DND-41 (cell line): Measurements from ENCODE around the gene PLEKHA7.

Experiments used
- ATAC-seq: fragments of 200-7000 bp; cut with Tn5 transposase; 3 replicates; pipeline ENCODE4 v1.9.1; 2021; ENCODE audit warnings: low read depth; ENCODE audit not compliant: insufficient read depth
- DNase-seq: peaks from one replicate; pipeline ENCODE4 v3.0.0-alpha.2; 2020
- H2AFZ ChIP-seq: 2 replicates; pipeline ENCODE4 v1.6.0; 2012; ENCODE audit warnings: low read depth, low read length
- H3K27ac ChIP-seq: 2 replicates; pipeline ENCODE4 v1.5.1; 2012; ENCODE audit warnings: low read length, inconsistent platforms
- H3K27me3 ChIP-seq: fragments of 200-600 bp; sonication (generic); 2 replicates; pipeline ENCODE4 v1.6.0; 2012; ENCODE audit warnings: low read length, mild to moderate bottlenecking, inconsistent platforms; ENCODE audit not compliant: insufficient read depth, poor library complexity
- H3K36me3 ChIP-seq: 2 replicates; pipeline ENCODE4 v1.5.1; 2012; ENCODE audit warnings: low read length, inconsistent platforms; ENCODE audit not compliant: insufficient read depth
- H3K4me1 ChIP-seq: 2 replicates; pipeline ENCODE4 v1.5.1; 2012; ENCODE audit warnings: mild to moderate bottlenecking, low read length; ENCODE audit not compliant: insufficient read depth
- H3K4me2 ChIP-seq: 2 replicates; pipeline ENCODE4 v1.6.0; 2012; ENCODE audit warnings: mild to moderate bottlenecking, moderate library complexity, low read length, inconsistent platforms; ENCODE audit not compliant: insufficient read depth
- H3K4me3 ChIP-seq, 2 experiments: fragments of 200-600 bp in 1 of 2; shearing (Covaris generic) in 1 of 2; 2 replicates each; pipeline ENCODE4 v1.5.1; 2012 to 2016; ENCODE audit warnings: inconsistent platforms in 2 of 2, low read length in 2 of 2, mild to moderate bottlenecking in 2 of 2, low read depth in 1 of 2, moderate library complexity in 1 of 2
- H3K79me2 ChIP-seq: 2 replicates; pipeline ENCODE4 v1.6.0; 2012; ENCODE audit warnings: low read length, inconsistent platforms; ENCODE audit not compliant: insufficient read depth
- H3K9ac ChIP-seq: 2 replicates; pipeline ENCODE4 v1.6.0; 2012; ENCODE audit warnings: low read depth, mild to moderate bottlenecking, inconsistent platforms, low read length, moderate library complexity
- H3K9me3 ChIP-seq: 2 replicates; pipeline ENCODE4 v1.5.1; 2012; ENCODE audit warnings: low read length, moderate library complexity, mild to moderate bottlenecking, inconsistent platforms; ENCODE audit not compliant: insufficient read depth, severe bottlenecking
- H4K20me1 ChIP-seq: 2 replicates; pipeline ENCODE4 v1.6.0; 2012; ENCODE audit warnings: low read length; ENCODE audit not compliant: insufficient read depth
- EZH2 ChIP-seq: IDR thresholded peaks from 3 replicates; pipeline ENCODE4 v1.6.1; 2012; ENCODE audit warnings: borderline replicate concordance, low read depth, mild to moderate bottlenecking, moderate library complexity, low read length, inconsistent platforms; ENCODE audit not compliant: severe bottlenecking
- TF ChIP-seq, protein P1 (sequence below): IDR thresholded peaks from 2 replicates; pipeline ENCODE4 v1.5.1; 2012; ENCODE audit warnings: borderline replicate concordance, low read length, moderate library complexity, mild to moderate bottlenecking; ENCODE audit not compliant: poor library complexity, severe bottlenecking; ENCODE audit errors: extremely low read depth

The PLEKHA7 gene

DNA sequence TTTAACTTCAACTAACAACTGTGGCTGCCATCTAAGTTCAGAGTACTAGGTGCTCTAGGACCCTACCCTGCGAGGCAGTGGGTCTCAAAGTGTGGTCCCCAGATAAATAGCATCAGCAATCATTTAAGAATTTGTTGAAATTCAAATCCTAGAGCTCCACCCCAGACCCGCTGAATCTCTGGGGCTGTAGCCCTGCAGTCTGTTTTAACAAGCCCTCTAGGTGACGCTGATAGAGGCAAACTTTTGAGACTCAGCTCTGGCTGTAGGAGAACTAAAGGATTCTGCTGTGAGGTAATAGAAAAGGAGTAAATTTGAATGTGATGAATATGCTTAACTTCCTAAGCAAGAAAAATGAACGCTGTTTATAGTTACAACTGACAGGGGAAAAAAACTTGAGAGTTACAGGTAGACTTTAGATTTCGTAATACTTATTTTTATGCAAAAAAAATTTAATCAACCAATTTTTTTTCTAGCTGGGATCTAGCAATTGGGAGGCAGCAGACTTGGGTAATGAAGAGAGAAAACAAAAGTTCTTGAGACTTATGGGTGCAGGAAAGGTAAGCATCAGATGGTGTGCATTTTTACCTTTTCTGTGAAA is 270.0 kb downstream of the PLEKHA7 start:
- H2AFZ ChIP-seq = no peak overlapping the region
- H3K27me3 ChIP-seq = no peaks in the 10 kb centered on the region
- H3K36me3 ChIP-seq = peaks cover 86% of the 10 kb centered on the region
- peaks cover 60% of the 10 kb centered on the region for H4K20me1 ChIP-seq
- no peak overlapping the region for H3K27ac ChIP-seq
- H3K4me1 ChIP-seq = peaks cover 38% of the 10 kb centered on the region
- H3K4me3 ChIP-seq = no peak overlapping the region
- DNase-seq (no peak), ATAC-seq (no peak; the same call in 2 of the 3 replicates)
- peaks cover 91% of the 10 kb centered on the region for H3K79me2 ChIP-seq
- H3K4me2 ChIP-seq = peak overlapping the region; percentile 21; the same call in 1 of the 2 replicates
- H3K9ac ChIP-seq = no peak overlapping the region
- TF ChIP-seq, protein P1, sequence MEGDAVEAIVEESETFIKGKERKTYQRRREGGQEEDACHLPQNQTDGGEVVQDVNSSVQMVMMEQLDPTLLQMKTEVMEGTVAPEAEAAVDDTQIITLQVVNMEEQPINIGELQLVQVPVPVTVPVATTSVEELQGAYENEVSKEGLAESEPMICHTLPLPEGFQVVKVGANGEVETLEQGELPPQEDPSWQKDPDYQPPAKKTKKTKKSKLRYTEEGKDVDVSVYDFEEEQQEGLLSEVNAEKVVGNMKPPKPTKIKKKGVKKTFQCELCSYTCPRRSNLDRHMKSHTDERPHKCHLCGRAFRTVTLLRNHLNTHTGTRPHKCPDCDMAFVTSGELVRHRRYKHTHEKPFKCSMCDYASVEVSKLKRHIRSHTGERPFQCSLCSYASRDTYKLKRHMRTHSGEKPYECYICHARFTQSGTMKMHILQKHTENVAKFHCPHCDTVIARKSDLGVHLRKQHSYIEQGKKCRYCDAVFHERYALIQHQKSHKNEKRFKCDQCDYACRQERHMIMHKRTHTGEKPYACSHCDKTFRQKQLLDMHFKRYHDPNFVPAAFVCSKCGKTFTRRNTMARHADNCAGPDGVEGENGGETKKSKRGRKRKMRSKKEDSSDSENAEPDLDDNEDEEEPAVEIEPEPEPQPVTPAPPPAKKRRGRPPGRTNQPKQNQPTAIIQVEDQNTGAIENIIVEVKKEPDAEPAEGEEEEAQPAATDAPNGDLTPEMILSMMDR = no peak
- no peak for TF ChIP-seq EZH2
- H3K9me3 ChIP-seq = no peaks in the 10 kb centered on the region

DNA sequence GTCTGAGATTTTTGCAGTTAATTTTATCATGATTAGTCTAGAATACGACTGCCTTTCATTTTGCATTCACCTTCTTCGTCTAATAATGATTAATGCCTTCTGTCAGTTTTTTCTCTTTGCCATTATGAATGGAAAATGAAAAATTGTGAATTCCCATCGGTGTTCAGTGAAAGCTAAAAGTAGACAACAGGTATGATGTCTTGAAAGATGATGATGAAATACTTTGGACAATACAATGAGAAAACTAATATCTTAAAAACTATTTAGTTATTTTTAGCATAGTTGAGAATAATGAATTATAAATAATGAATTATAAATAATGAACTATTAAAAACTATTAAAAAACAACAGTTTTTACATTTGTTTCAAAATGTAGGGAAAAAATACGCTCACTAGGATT is 270.7 kb downstream of the PLEKHA7 start:
- Histone ChIP-seq H3K27me3 (no peaks in the 10 kb centered on the region), H2AFZ (no peak overlapping the region), H3K4me2 (peak overlapping the region; percentile 39; the same call in 1 of the 2 replicates), H3K9me3 (no peaks in the 10 kb centered on the region), H4K20me1 (peaks cover 62% of the 10 kb centered on the region), H3K79me2 (peaks cover 98% of the 10 kb centered on the region), H3K4me3 (no peak overlapping the region), H3K4me1 (peaks cover 38% of the 10 kb centered on the region), H3K27ac (no peak overlapping the region), H3K36me3 (peaks cover 85% of the 10 kb centered on the region), H3K9ac (no peak overlapping the region)
- no peak for ATAC-seq
- TF ChIP-seq, protein P1 = no peak
- no peak for TF ChIP-seq EZH2
- DNase-seq = no peak

DNA sequence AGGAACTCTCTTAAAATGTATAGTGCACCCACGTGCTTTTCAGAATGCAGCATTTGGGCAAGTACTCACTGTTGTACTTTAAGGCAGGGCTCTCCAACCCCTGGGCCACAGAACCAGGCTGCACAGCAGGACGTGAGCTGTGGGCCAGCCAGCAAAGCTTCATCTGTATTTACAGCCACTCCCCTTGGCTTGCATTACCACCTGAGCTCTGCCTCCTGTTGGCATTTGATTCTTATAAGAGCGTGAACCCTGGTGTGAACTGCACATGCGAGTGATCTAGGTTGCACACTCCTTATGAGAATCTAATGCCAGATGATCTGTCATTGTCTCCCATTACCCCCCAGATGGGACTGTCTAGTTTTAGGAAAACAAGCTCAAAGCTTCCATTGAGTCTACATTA is 272.7 kb downstream of the PLEKHA7 start:
- H3K36me3 ChIP-seq = peaks cover 65% of the 10 kb centered on the region
- ATAC-seq = no peak
- TF ChIP-seq, protein P1 = no peak
- no peak for TF ChIP-seq EZH2
- H3K27me3 ChIP-seq = no peaks in the 10 kb centered on the region
- H3K4me2 ChIP-seq = peak overlapping the region; percentile 94
- no peak overlapping the region for H3K27ac ChIP-seq
- no peak overlapping the region for H3K9ac ChIP-seq
- DNase-seq = no peak
- H4K20me1 ChIP-seq = peaks cover 56% of the 10 kb centered on the region
- peak overlapping the region in 1 of 2 experiments; percentile 32; a peak in 2 of 4 replicates for H3K4me3 ChIP-seq
- H3K9me3 ChIP-seq = no peaks in the 10 kb centered on the region
- H3K79me2 ChIP-seq = peaks cover 85% of the 10 kb centered on the region
- H3K4me1 ChIP-seq = peaks cover 43% of the 10 kb centered on the region
- H2AFZ ChIP-seq = no peak overlapping the region
